ENCODE measurements around the gene EIF2AK3. TPM values are rescaled to one million over a fixed set of nuclear protein-coding genes. Genes with fewer than 3 reads are reported as not detected.

EIF2AK3 gene
- total and polyA plus RNA-seq, 2 of the 8 experiments (the other 6 are each of a cell fraction or from before 2014, with no cell fraction given) = 5.8 to 22.8 TPM

DNA sequence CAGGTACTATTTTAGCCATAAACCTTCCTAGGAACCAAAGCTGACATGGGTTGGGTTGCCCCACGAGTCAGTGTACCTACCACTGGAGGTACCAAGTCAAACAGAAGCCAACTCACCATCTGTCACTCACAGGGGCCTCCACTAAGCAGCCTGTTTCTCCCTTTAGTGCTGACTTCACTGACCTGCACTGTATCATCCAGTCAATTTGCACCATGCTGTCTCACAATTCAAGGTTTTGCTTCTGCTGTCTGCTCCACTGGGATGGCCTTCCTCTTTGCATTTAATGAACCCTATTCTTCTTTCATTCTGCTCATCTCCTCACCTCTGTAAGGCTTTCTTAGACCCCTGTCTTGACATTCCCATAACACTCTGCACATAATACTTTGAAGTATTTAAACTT, 47.2 kb downstream of the EIF2AK3 start:
- H2AK5ac ChIP-seq (ENCODE audit: low read depth, low read length) = no peak overlapping the region
- H4K8ac ChIP-seq (ENCODE audit: extremely low read depth, insufficient read depth, low read length) = no peak overlapping the region
- DNase-seq (ENCODE audit: low read depth in 1 of 2, low spot score in 2 of 2) (no peak), FAIRE-seq (no peak)
- H4K20me1 ChIP-seq (replicated peaks in 1 of 2; ENCODE audit: control insufficient read depth in 1 of 2, insufficient read depth in 2 of 2, low read length in 2 of 2) = peaks cover 0 to 2% of the 10 kb centered on the region in 2 experiments
- no peak overlapping the region for H3K9ac ChIP-seq (replicated peaks in 1 of 4; ENCODE audit: extremely low read depth in 1 of 4, low read depth in 3 of 4, low read length in 3 of 4)
- H3K23me2 ChIP-seq (ENCODE audit: low read depth, low read length) = no peaks in the 10 kb centered on the region
- H3K14ac ChIP-seq (ENCODE audit: insufficient read length) = no peak overlapping the region
- no peak overlapping the region for H4K5ac ChIP-seq (ENCODE audit: insufficient read length, low read depth, low read length)
- WGBS, 2 experiments (ENCODE audit: extremely low coverage in 1 of 2, insufficient coverage in 1 of 2, insufficient read length in 1 of 2, insufficient replicate concordance in 2 of 2, low coverage in 1 of 2, low lambda C conversion rate in 2 of 2, missing lambda C conversion rate in 1 of 2) = 100% methylated on average over 1 of the region's 1 CpG; no CpG with 5 or more reads in 1 of the 2 experiments
- no peak overlapping the region for H4K91ac ChIP-seq (replicated peaks; ENCODE audit: insufficient read length, low read length)
- TF ChIP-seq HDAC2 (IDR thresholded peaks at IDR 0.05; ENCODE audit: borderline replicate concordance in 1 of 2, low read depth in 2 of 2, low read length in 2 of 2) (no peak), EP300 (IDR thresholded peaks at IDR 0.05; ENCODE audit: borderline replicate concordance in 1 of 2, low read depth in 2 of 2, low read length in 2 of 2) (no peak), TAF1 (IDR thresholded peaks at IDR 0.05; ENCODE audit: low read depth, low read length) (no peak), RNF2 (IDR thresholded peaks at IDR 0.05; ENCODE audit: borderline replicate concordance, low read depth, low read length, missing control alignments, poor library complexity, severe bottlenecking) (no peak), YY1 (IDR thresholded peaks at IDR 0.05; ENCODE audit: low read depth, low read length) (no peak), CREB1 (IDR thresholded peaks at IDR 0.05) (no peak), POU5F1 (IDR thresholded peaks at IDR 0.05; ENCODE audit: low read depth, low read length) (no peak), CHD2 (IDR thresholded peaks at IDR 0.05; ENCODE audit: low read length) (no peak), CEBPB (IDR thresholded peaks at IDR 0.05; ENCODE audit: low read depth, low read length) (no peak)
- TF ChIP-seq, protein P1, sequence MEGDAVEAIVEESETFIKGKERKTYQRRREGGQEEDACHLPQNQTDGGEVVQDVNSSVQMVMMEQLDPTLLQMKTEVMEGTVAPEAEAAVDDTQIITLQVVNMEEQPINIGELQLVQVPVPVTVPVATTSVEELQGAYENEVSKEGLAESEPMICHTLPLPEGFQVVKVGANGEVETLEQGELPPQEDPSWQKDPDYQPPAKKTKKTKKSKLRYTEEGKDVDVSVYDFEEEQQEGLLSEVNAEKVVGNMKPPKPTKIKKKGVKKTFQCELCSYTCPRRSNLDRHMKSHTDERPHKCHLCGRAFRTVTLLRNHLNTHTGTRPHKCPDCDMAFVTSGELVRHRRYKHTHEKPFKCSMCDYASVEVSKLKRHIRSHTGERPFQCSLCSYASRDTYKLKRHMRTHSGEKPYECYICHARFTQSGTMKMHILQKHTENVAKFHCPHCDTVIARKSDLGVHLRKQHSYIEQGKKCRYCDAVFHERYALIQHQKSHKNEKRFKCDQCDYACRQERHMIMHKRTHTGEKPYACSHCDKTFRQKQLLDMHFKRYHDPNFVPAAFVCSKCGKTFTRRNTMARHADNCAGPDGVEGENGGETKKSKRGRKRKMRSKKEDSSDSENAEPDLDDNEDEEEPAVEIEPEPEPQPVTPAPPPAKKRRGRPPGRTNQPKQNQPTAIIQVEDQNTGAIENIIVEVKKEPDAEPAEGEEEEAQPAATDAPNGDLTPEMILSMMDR (IDR thresholded peaks at IDR 0.05; ENCODE audit: control extremely low read depth in 1 of 3, insufficient read depth in 1 of 3, low read depth in 1 of 3, low read length in 3 of 3) = no peak
- TF ChIP-seq, protein P2, sequence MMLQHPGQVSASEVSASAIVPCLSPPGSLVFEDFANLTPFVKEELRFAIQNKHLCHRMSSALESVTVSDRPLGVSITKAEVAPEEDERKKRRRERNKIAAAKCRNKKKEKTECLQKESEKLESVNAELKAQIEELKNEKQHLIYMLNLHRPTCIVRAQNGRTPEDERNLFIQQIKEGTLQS (IDR thresholded peaks at IDR 0.05; ENCODE audit: insufficient read depth, low read depth, low read length) = no peak
- H2BK5ac ChIP-seq (ENCODE audit: low read depth, low read length) = no peak overlapping the region
- H2BK15ac ChIP-seq (ENCODE audit: low read length) = no peak overlapping the region
- H3K79me2 ChIP-seq (ENCODE audit: control insufficient read depth in 1 of 2, insufficient read depth in 2 of 2, low read length in 2 of 2) = no peaks in the 10 kb centered on the region
- H3K4ac ChIP-seq (replicated peaks; ENCODE audit: insufficient read length, low read depth, low read length) = no peak overlapping the region
- H3K4me1 ChIP-seq (replicated peaks in 1 of 4; ENCODE audit: control insufficient read depth in 3 of 4, insufficient read depth in 4 of 4, low read length in 3 of 4) = no peaks in the 10 kb centered on the region
- no peaks in the 10 kb centered on the region for H3K9me3 ChIP-seq (ENCODE audit: insufficient read depth in 2 of 2, low read depth in 1 of 2, low read length in 1 of 2)
- H3K18ac ChIP-seq (ENCODE audit: extremely low read depth, low read length) = no peak overlapping the region
- peaks cover 4 to 30% (median 21%) of the 10 kb centered on the region in 4 experiments; a peak in 7 of 8 replicates for H3K36me3 ChIP-seq (ENCODE audit: control insufficient read depth in 2 of 4, insufficient read depth in 4 of 4, low read length in 3 of 4)
- H3K4me2 ChIP-seq (ENCODE audit: insufficient read depth in 1 of 2, low read depth in 2 of 2, low read length in 2 of 2) = no peak overlapping the region
- no peaks in the 10 kb centered on the region for H3K79me1 ChIP-seq (ENCODE audit: low read depth, low read length)
- H3K4me3 ChIP-seq (ENCODE audit: extremely low read depth in 1 of 4, insufficient read depth in 2 of 4, low read depth in 3 of 4, low read length in 4 of 4) = no peak overlapping the region
- H2AFZ ChIP-seq (ENCODE audit: low read length) = no peak overlapping the region
- no peaks in the 10 kb centered on the region for H3K27me3 ChIP-seq (replicated peaks in 1 of 4; ENCODE audit: control insufficient read depth in 3 of 4, extremely low read depth in 1 of 4, insufficient read depth in 3 of 4, low read length in 3 of 4)
- no peak overlapping the region for H2BK12ac ChIP-seq (ENCODE audit: low read depth, low read length)
- H3K56ac ChIP-seq (replicated peaks; ENCODE audit: insufficient read length, low read depth, low read length) = no peak overlapping the region
- ChIA-PET POLR2A (ENCODE audit: partially characterized antibody) (no interaction called here), CTCF (ENCODE audit: partially characterized antibody) (interaction anchor here (1.7 kb wide), 1 partner anchor 27 kb away, joined by 6 read pairs; no protein-coding TSS in a partner anchor)
- H2BK20ac ChIP-seq (ENCODE audit: low read length) = no peak overlapping the region
- H2BK120ac ChIP-seq (replicated peaks; ENCODE audit: low read depth, low read length) = no peak overlapping the region
- H3K27ac ChIP-seq (ENCODE audit: low read depth, low read length) = no peak overlapping the region
- H3K23ac ChIP-seq (ENCODE audit: insufficient read length) = no peak overlapping the region

All from H1 (cell line).